Mesenchymal stem cell (in vitro differentiated cells and primary cell): Measurements from ENCODE around the gene PPP1R3F.

Experiments used
- DNase-seq: peaks from one replicate; pipeline ENCODE4 v3.0.0-alpha.2; 2013
- H2AFZ ChIP-seq: one replicate; pipeline ENCODE4 v1.6.1; 2013; ENCODE audit warnings: low read depth, mild to moderate bottlenecking, control low read depth, inconsistent platforms, low read length, moderate library complexity
- H2AK5ac ChIP-seq: 2 replicates; pipeline ENCODE4 v1.6.1; 2013; ENCODE audit warnings: low read length, moderate library complexity, mild to moderate bottlenecking, inconsistent platforms; ENCODE audit not compliant: severe bottlenecking
- H2BK120ac ChIP-seq: one replicate; pipeline ENCODE4 v1.6.1; 2013; ENCODE audit warnings: low read depth, mild to moderate bottlenecking, inconsistent platforms, low read length, moderate library complexity
- H2BK12ac ChIP-seq, 2 experiments: one replicate each; pipeline ENCODE4 v1.6.1; 2013; ENCODE audit warnings: inconsistent platforms in 2 of 2, low read length in 2 of 2, mild to moderate bottlenecking in 2 of 2, moderate library complexity in 2 of 2, control low read depth in 1 of 2
- H2BK15ac ChIP-seq: one replicate; pipeline ENCODE4 v1.6.1; 2013; ENCODE audit warnings: mild to moderate bottlenecking, low read depth, inconsistent platforms; ENCODE audit not compliant: poor library complexity, severe bottlenecking
- H2BK5ac ChIP-seq: 2 replicates; pipeline ENCODE4 v1.6.1; 2013; ENCODE audit warnings: low read depth, mild to moderate bottlenecking, low read length, control low read depth, inconsistent platforms; ENCODE audit not compliant: poor library complexity, severe bottlenecking
- H3K14ac ChIP-seq, 2 experiments: one replicate each; pipeline ENCODE4 v1.6.1; 2013; ENCODE audit warnings: inconsistent platforms in 2 of 2, low read length in 2 of 2, control low read depth in 1 of 2, mild to moderate bottlenecking in 1 of 2, moderate library complexity in 1 of 2
- H3K18ac ChIP-seq, 2 experiments: one replicate each; pipeline ENCODE4 v1.6.1; 2013; ENCODE audit warnings: inconsistent platforms in 2 of 2, low read length in 2 of 2, control low read depth in 1 of 2, low read depth in 1 of 2, mild to moderate bottlenecking in 1 of 2
- H3K23ac ChIP-seq, 2 experiments: one replicate each; pipeline ENCODE4 v1.6.1; 2013; ENCODE audit warnings: inconsistent platforms in 2 of 2, low read length in 2 of 2, mild to moderate bottlenecking in 2 of 2, moderate library complexity in 2 of 2, control low read depth in 1 of 2
- H3K27ac ChIP-seq: 2 replicates; pipeline ENCODE4 v1.5.1; 2013; ENCODE audit warnings: mild to moderate bottlenecking, moderate library complexity, low read length, control low read depth, inconsistent platforms; ENCODE audit not compliant: poor library complexity, severe bottlenecking
- H3K27me3 ChIP-seq, 2 experiments: 2 replicates each; pipeline versions ENCODE4 v1.6.1 to v1.7.0; 2013; ENCODE audit warnings: low read length in 2 of 2, mild to moderate bottlenecking in 2 of 2, moderate library complexity in 2 of 2, control low read depth in 1 of 2, inconsistent platforms in 1 of 2; ENCODE audit not compliant: control insufficient read depth in 1 of 2, insufficient read depth in 1 of 2
- H3K36me3 ChIP-seq, 2 experiments: 2 replicates each; pipeline versions ENCODE4 v1.6.1 to v1.7.0; 2013; ENCODE audit warnings: low read length in 2 of 2, control low read depth in 1 of 2, inconsistent platforms in 1 of 2, low read depth in 1 of 2, mild to moderate bottlenecking in 1 of 2; ENCODE audit not compliant: insufficient read depth in 2 of 2, control insufficient read depth in 1 of 2
- H3K4ac ChIP-seq, 2 experiments: one replicate each; pipeline ENCODE4 v1.6.1; 2013; ENCODE audit warnings: inconsistent platforms in 2 of 2, low read length in 2 of 2, mild to moderate bottlenecking in 2 of 2, moderate library complexity in 2 of 2, control low read depth in 1 of 2, low read depth in 1 of 2
- H3K4me1 ChIP-seq: 2 replicates; pipeline ENCODE4 v1.6.1; 2013; ENCODE audit warnings: low read depth, low read length, control low read depth; ENCODE audit not compliant: control insufficient read depth, insufficient read depth
- H3K4me2 ChIP-seq: 2 replicates; pipeline ENCODE4 v1.6.1; 2013; ENCODE audit warnings: low read length, mild to moderate bottlenecking, inconsistent platforms; ENCODE audit not compliant: poor library complexity, severe bottlenecking
- H3K4me3 ChIP-seq, 2 experiments: 2 replicates each; pipeline versions ENCODE4 v1.5.1 to v1.7.0; 2013; ENCODE audit warnings: low read length in 2 of 2, mild to moderate bottlenecking in 2 of 2, control low read depth in 1 of 2, low read depth in 1 of 2; ENCODE audit not compliant: insufficient read depth in 1 of 2
- H3K79me1 ChIP-seq: replicated peaks from 2 replicates; pipeline ENCODE4 v1.6.1; 2013; ENCODE audit warnings: mild to moderate bottlenecking, control low read depth, low read length, inconsistent platforms; ENCODE audit not compliant: poor library complexity, severe bottlenecking
- H3K9ac ChIP-seq: 2 replicates; pipeline ENCODE4 v1.7.0; 2013; ENCODE audit warnings: mild to moderate bottlenecking, low read length, moderate library complexity
- H3K9me3 ChIP-seq: 2 replicates; pipeline ENCODE4 v1.7.0; 2013; ENCODE audit warnings: mild to moderate bottlenecking, low read length; ENCODE audit not compliant: control insufficient read depth
- H4K8ac ChIP-seq: one replicate; pipeline ENCODE4 v1.6.1; 2013; ENCODE audit warnings: inconsistent platforms, mild to moderate bottlenecking, low read length, moderate library complexity
- H4K91ac ChIP-seq: one replicate; pipeline ENCODE4 v1.6.1; 2013; ENCODE audit warnings: mild to moderate bottlenecking, low read length, inconsistent platforms
- WGBS: methylation state at CpG from one replicate; pipeline ENCODE4 v1.1.7; 2013; ENCODE audit warnings: mixed read lengths; 5-methylcytosine and 5-hydroxymethylcytosine counted together

The PPP1R3F gene

DNA sequence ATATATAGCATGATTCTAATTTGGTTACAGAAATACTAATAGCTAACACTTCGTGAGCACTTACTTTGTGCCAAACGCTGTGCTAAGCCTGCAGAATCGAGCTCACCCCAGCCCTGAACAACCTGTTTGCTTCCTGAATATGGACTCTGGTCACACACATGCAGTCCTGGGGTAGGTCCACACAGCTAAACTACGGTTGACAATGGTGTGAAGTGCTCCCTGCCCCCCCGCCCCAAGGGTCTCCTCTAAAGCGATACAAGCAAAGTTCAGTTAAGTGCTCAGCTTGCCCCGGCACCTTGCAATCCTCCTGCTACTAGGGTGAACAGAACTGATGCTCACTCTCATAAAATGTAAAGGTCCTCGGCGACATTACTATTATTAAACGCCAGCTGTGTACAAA is 6.0 kb upstream of the PPP1R3F start:
- Histone ChIP-seq H2AFZ (no peak overlapping the region), H3K27ac (no peak overlapping the region), H3K9me3 (peaks cover 4% of the 10 kb centered on the region), H2AK5ac (no peak overlapping the region), H3K9ac (no peak overlapping the region), H3K4me3 (no peak overlapping the region), H2BK15ac (no peak overlapping the region), H4K91ac (no peak overlapping the region), H3K27me3 (peaks cover 0 to 25% of the 10 kb centered on the region in 2 experiments), H3K4me2 (no peak overlapping the region), H2BK120ac (no peak overlapping the region), H4K8ac (no peak overlapping the region), H3K4ac (no peak overlapping the region), H3K18ac (no peak overlapping the region), H3K14ac (no peak overlapping the region), H3K4me1 (peaks cover 2% of the 10 kb centered on the region), H2BK12ac (no peak overlapping the region), H2BK5ac (no peak overlapping the region), H3K79me1 (no peaks in the 10 kb centered on the region), H3K36me3 (no peaks in the 10 kb centered on the region), H3K23ac (no peak overlapping the region)
- WGBS: 89% methylated on average over 10 of the region's 10 CpGs
- DNase-seq: no peak

GRCh38 chrX:49264460-49264859 is 5.1 kb upstream of the PPP1R3F start, which contains the start of gene FOXP3:
TSS of gene FOXP3 (minus strand) at chrX:49264710. CDS start at chrX:49258505, 6,205 bp downstream.
- Histone ChIP-seq H2AFZ (no peak within 1 kb of the TSS), H3K4ac (no peak within 1 kb of the TSS), H2BK15ac (no peak within 1 kb of the TSS), H3K4me3 (no peak within 1 kb of the TSS), H4K8ac (no peak within 1 kb of the TSS), H4K91ac (no peak within 1 kb of the TSS), H3K27me3 (peaks cover 0 to 22% of the 10 kb centered on the region in 2 experiments), H2BK5ac (no peak within 1 kb of the TSS), H3K4me2 (no peak within 1 kb of the TSS), H3K79me1 (no peaks in the 10 kb centered on the region), H3K4me1 (peaks cover 2% of the 10 kb centered on the region), H3K14ac (no peak within 1 kb of the TSS), H3K23ac (no peak within 1 kb of the TSS), H2BK120ac (no peak within 1 kb of the TSS), H3K36me3 (no peaks in the 10 kb centered on the region), H2BK12ac (no peak within 1 kb of the TSS), H2AK5ac (no peak within 1 kb of the TSS), H3K9ac (no peak within 1 kb of the TSS), H3K9me3 (peaks cover 4% of the 10 kb centered on the region), H3K27ac (no peak within 1 kb of the TSS), H3K18ac (no peak within 1 kb of the TSS)
- 79% methylated on average over 3 of the region's 11 CpGs for WGBS
- DNase-seq: no peak

DNA sequence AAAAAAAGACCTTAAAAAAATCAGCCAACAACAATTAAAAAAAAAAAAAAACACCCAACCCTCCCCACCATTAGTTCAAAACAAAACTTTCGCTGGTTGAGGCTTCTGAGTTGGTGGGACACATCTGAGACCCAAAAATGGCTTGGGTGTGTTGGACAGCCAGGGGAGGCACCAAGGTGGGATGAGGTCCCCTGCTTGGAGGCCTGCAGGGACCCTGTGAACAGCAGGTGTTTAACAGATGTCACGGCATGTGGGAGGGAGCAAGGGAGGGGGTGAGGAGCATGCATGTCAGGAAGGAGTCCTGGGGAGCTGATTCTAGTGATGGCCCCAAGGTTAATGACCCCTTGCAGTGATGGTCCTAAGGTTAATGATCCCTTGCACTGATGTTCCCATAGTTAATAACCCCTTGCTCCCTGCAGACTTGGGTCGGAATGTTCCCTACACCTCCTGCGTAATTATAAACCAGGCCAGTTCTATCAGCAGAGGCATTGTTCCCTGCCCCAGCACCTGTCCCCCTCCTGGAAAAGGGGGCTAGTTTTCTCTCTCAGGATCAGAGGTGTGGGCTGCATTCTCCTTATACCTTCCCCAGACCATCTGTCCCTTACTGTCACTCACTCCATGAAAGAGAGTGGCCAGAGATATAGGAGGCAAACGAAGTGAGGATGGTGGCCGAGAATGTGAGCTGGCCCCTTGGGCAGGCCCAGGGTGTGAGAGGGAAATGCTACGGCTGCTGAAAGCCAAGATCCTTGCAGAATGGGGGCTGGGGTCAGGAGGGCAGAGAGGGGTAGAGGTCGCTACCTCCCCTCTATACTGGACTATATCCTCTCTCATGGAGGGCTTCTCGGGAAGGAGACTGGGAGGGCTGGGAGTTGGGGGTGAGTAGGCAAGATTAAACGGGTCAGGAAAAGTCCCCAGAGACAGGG is 2.8 kb upstream of the PPP1R3F start:
- DNase-seq: no peak
- no peak overlapping the region for H2AFZ ChIP-seq

GRCh38 chrX:49268702-49269009 is 937 bp upstream of the PPP1R3F start:
- no peak overlapping the region for H2BK12ac ChIP-seq
- H3K4me3 ChIP-seq: peak overlapping the region; percentile 44 to 82
- peak overlapping the region; percentile 95 for H4K8ac ChIP-seq
- no peaks in the 10 kb centered on the region for H3K9me3 ChIP-seq
- H3K79me1 ChIP-seq: peaks cover 2% of the 10 kb centered on the region
- H3K18ac ChIP-seq: peak overlapping the region; percentile 28 to 62
- peak overlapping the region in 1 of 2 experiments; percentile 54 for H3K4ac ChIP-seq
- H2AK5ac ChIP-seq: no peak overlapping the region
- H4K91ac ChIP-seq: peak overlapping the region; percentile 18
- H2BK120ac ChIP-seq: peak overlapping the region; percentile 3
- peak overlapping the region; percentile 2 for H2BK5ac ChIP-seq
- H3K9ac ChIP-seq: peak overlapping the region; percentile 94
- H3K27me3 ChIP-seq: peaks cover 0 to 7% of the 10 kb centered on the region in 2 experiments
- WGBS: 1% methylated on average over 3 of the region's 4 CpGs
- no peak overlapping the region for H2BK15ac ChIP-seq
- H3K23ac ChIP-seq: no peak overlapping the region
- peak overlapping the region; percentile 68 for H3K4me2 ChIP-seq
- H3K14ac ChIP-seq: peak overlapping the region in 1 of 2 experiments; percentile 81
- H3K27ac ChIP-seq: peak overlapping the region; percentile 67
- H2AFZ ChIP-seq: peak overlapping the region; percentile 36
- H3K36me3 ChIP-seq: peaks cover 0 to 7% of the 10 kb centered on the region in 2 experiments
- peaks cover 22% of the 10 kb centered on the region for H3K4me1 ChIP-seq
- DNase-seq: no peak

More for the DNA sequence above, 2.8 kb upstream of the PPP1R3F start:
- no peak overlapping the region for H2BK12ac ChIP-seq
- no peak overlapping the region for H4K8ac ChIP-seq
- no peaks in the 10 kb centered on the region for H3K36me3 ChIP-seq
- no peak overlapping the region for H3K4me3 ChIP-seq
- no peak overlapping the region for H4K91ac ChIP-seq
- no peak overlapping the region for H2BK5ac ChIP-seq
- H3K9me3 ChIP-seq: peaks cover 4% of the 10 kb centered on the region
- no peak overlapping the region for H3K9ac ChIP-seq
- no peak overlapping the region for H2BK120ac ChIP-seq
- no peaks in the 10 kb centered on the region for H3K79me1 ChIP-seq
- H3K4ac ChIP-seq: no peak overlapping the region
- no peak overlapping the region for H3K27ac ChIP-seq
- H2AK5ac ChIP-seq: no peak overlapping the region
- 85% methylated on average over 5 of the region's 10 CpGs for WGBS
- no peak overlapping the region for H2BK15ac ChIP-seq
- H3K4me1 ChIP-seq: peaks cover 14% of the 10 kb centered on the region
- H3K4me2 ChIP-seq: no peak overlapping the region
- no peak overlapping the region for H3K14ac ChIP-seq
- H3K23ac ChIP-seq: no peak overlapping the region
- peaks cover 0 to 21% of the 10 kb centered on the region in 2 experiments for H3K27me3 ChIP-seq
- no peak overlapping the region for H3K18ac ChIP-seq
